ENCODE measurements around the gene PYHIN1.

The PYHIN1 gene

DNA sequence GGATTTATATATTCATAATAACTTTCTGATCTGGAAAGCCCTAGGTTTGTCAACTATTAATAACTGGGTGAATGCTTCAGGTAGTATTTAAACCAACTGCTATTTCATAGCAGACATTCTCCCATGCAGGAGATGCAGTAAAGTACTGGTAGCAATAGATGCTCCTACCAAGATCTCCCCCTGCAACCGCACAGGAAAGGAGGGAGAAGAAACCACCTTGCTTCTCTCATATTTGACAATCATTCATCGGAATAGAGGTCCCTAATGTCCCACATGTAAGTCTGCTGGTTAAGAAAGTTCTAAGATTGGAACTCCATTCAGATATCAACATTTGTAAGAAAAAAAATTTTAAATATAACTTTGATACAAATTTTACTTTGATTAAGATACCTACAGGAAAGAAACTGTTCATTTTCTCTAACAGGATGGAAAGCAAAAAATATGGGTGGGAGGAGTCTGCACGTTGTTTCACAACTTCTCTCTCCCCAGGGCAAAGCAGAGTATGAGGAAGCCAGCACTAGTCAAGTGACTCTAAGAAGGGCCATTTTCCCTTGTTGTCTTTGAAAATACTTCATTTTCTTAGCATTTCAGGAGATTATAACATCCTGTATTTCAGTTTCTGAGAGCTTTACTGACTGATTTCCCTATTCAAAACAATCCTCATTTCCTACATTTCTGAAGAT, at the start of gene PYHIN1:
PYHIN1 (plus strand) TSS at position 498 of the 683 bp plus-strand sequence. CDS start 5,359 bp downstream, outside the sequence.
- H3K4me3 ChIP-seq (ENCODE audit: control insufficient read depth, low read depth, low read length), result no peak within 1 kb of the TSS
- DNase-seq (ENCODE audit: low read depth), result no peak
- TF ChIP-seq, protein P1, sequence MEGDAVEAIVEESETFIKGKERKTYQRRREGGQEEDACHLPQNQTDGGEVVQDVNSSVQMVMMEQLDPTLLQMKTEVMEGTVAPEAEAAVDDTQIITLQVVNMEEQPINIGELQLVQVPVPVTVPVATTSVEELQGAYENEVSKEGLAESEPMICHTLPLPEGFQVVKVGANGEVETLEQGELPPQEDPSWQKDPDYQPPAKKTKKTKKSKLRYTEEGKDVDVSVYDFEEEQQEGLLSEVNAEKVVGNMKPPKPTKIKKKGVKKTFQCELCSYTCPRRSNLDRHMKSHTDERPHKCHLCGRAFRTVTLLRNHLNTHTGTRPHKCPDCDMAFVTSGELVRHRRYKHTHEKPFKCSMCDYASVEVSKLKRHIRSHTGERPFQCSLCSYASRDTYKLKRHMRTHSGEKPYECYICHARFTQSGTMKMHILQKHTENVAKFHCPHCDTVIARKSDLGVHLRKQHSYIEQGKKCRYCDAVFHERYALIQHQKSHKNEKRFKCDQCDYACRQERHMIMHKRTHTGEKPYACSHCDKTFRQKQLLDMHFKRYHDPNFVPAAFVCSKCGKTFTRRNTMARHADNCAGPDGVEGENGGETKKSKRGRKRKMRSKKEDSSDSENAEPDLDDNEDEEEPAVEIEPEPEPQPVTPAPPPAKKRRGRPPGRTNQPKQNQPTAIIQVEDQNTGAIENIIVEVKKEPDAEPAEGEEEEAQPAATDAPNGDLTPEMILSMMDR (conservative IDR thresholded peaks at IDR 0.05; ENCODE audit: control insufficient read depth, insufficient read depth, low read depth, low read length), result no peak

GRCh38 chr1:158893654-158894053, 37.7 kb upstream of the PYHIN1 start:
- no peak overlapping the region for H3K4me3 ChIP-seq (ENCODE audit: control insufficient read depth, low read depth, low read length)
- TF ChIP-seq, protein P1 (conservative IDR thresholded peaks at IDR 0.05; ENCODE audit: control insufficient read depth, insufficient read depth, low read depth, low read length), result no peak

DNA sequence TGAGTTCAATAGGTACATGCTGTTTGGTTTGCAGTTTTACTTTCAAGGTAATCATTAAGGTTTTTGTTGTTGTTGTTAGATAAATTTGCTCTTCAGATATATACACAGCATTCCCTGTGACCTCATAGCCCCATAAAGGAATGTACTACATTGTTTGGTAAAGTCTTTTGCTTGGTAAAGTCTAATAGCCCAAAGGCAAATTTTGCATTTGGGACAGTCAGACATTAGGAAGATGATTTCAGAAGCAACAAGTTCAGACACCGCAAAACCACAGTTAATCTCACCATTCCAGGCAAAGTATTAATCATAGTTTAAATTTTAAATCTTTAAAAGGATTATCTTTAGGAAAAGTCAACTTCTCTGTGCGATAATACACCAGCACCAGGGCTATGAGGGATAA, 32.6 kb upstream of the PYHIN1 start:
- DNase-seq (ENCODE audit: low read depth), result no peak
- H3K4me3 ChIP-seq (ENCODE audit: control insufficient read depth, low read depth, low read length), result no peak overlapping the region
- TF ChIP-seq, protein P1 (conservative IDR thresholded peaks at IDR 0.05; ENCODE audit: control insufficient read depth, insufficient read depth, low read depth, low read length), result no peak

More at GRCh38 chr1:158893654-158894053, 37.7 kb upstream of the PYHIN1 start:
- no peak for DNase-seq (ENCODE audit: low read depth)

DNA sequence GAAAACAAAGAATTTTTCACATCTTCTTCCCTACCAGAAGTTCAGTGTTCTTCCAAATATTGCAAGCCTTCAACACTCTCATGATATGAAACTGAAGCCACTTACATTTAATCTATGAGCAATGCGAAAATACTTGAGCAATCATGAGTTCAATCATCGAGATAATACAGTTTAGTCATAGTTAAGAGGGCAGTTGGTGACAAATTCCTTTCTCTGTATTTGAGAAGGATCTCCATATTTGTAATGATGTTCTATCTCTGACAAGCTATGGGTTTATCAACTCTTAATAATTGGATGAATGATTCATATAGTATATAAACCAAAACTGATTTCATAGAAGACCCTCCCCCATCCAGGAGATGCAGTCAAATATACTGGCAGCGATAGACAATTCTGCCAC, 29.7 kb upstream of the PYHIN1 start:
- TF ChIP-seq, protein P1 (conservative IDR thresholded peaks at IDR 0.05; ENCODE audit: control insufficient read depth, insufficient read depth, low read depth, low read length), result no peak
- H3K4me3 ChIP-seq (ENCODE audit: control insufficient read depth, low read depth, low read length), result no peak overlapping the region
- no peak for DNase-seq (ENCODE audit: low read depth)

GRCh38 chr1:158916085-158916484, 15.3 kb upstream of the PYHIN1 start:
- H3K4me3 ChIP-seq (ENCODE audit: control insufficient read depth, low read depth, low read length), result no peak overlapping the region
- TF ChIP-seq, protein P1 (conservative IDR thresholded peaks at IDR 0.05; ENCODE audit: control insufficient read depth, insufficient read depth, low read depth, low read length), result no peak
- no peak for DNase-seq (ENCODE audit: low read depth)

DNA sequence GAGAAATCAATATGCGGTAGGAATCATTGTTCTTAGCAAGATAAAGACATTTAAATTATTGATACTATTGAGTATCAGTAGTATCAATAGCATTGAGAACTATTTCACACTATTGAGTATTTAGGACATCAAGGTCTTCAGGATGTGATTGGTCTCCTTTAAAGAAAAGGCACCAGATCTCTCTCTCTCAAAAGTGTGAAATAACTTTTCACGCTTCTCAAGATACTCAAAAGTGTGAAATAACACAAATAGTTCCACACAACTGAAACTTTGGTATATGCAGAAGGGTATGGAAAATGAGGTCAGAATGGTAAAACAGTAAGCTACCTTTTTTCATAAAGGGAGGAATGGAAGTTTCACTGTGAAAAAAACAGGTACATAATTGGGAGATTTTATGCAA, 6.7 kb upstream of the PYHIN1 start:
- no peak overlapping the region for H3K4me3 ChIP-seq (ENCODE audit: control insufficient read depth, low read depth, low read length)
- TF ChIP-seq, protein P1 (conservative IDR thresholded peaks at IDR 0.05; ENCODE audit: control insufficient read depth, insufficient read depth, low read depth, low read length), result no peak
- no peak for DNase-seq (ENCODE audit: low read depth)
